C1 segment of cervical spinal cord (tissue), 14 donors: ENCODE measurements around the gene HOXD8.
A peak's percentile ranks its signal among the peaks of the same experiment; 100 is the strongest.

Experiments
- DNase-seq, 14 donors: peaks; one replicate each; lab custom pipeline; 2025; lab: John Stamatoyannopoulos, UW

HOXD8 gene

DNA sequence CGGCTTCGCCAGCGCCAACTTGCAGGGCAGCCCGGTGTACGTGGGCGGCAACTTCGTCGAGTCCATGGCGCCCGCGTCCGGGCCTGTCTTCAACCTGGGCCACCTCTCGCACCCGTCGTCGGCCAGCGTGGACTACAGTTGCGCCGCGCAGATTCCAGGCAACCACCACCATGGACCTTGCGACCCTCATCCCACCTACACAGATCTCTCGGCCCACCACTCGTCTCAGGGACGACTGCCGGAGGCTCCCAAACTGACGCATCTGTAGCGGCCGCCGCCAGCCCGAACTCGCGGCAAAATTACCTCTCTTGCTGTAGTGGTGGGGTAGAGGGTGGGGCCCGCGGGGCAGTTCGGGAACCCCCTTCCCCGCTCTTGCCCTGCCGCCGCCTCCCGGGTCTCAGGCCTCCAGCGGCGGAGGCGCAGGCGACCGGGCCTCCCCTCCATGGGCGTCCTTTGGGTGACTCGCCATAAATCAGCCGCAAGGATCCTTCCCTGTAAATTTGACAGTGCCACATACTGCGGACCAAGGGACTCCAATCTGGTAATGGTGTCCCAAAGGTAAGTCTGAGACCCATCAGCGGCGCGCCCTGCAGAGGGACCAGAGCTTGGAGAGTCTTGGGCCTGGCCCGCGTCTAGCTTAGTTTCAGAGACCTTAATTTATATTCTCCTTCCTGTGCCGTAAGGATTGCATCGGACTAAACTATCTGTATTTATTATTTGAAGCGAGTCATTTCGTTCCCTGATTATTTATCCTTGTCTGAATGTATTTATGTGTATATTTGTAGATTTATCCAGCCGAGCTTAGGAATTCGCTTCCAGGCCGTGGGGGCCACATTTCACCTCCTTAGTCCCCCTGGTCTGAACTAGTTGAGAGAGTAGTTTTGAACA lies 42.7 kb downstream of the HOXD8 start:
- DNase-seq: peak in 3 of 14 donors; percentile 15 to 61 (median 41)

DNA sequence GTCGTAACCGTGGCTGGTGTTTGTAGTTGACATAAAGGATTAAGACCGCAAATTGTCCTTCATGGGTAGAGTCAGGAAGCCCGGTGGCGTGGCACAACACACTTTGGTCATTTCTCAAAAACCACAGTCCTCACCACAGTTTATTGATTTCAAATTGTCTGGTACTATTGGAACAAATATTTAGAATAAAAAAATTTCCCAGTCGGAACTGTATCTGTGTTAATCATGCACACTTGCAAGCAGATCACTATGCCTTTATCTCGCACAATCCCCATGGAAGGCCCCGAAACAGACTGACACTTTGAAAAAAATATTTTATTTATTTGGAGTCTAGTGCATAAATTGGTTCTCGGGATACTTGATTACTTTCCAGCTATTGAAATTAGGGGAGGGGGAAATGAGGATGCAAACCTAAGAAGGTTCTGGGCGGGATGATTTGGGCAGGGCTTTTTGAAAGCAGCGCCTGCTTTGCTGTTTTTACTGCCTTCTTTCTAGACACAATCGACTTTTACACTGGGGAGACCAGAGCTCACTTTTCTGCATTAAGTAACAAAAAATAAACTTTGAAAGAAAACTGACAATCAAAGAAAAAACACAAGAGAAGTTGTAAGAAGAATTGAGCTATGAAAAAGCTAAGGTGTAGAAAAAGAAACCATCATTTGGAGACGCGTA lies 43.5 kb downstream of the HOXD8 start:
- DNase-seq: no peak

DNA sequence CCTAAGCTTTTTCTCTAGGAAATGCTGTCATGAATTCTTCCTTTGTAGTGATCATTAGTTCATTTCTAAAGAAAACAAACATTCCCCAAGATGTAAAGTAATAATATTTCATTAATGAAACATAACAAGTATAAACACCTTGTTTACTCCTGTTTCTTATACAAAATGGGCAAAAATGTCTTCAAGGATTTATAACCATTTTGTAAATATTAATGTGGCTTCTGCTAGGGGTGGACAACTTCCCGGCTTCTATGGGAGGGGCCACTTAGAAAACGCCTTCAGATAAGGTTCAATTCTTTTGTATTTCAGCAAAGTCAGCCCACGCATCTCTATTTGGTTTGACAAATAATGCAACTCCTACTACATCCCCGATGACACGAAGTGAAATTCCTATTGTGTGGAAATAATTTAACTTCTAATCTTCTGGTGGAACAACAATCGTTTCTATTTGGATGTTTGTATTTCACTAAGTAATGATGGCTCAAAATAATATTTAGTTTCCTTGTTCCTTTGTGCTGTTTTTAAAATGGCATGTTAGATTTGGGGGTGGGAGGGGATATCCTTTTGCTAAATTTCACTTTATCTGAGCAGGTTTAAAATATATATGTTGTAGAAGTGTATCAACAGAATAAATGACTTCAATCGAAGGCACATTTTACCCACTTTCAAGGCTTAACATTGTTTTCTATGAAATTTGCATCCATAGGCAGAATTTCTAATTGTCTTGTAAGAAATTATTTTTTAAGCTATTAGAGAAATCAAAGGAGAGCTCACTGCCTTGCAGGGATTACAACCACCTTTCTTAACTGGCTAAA lies 44.3 kb downstream of the HOXD8 start:
- no peak for DNase-seq

DNA sequence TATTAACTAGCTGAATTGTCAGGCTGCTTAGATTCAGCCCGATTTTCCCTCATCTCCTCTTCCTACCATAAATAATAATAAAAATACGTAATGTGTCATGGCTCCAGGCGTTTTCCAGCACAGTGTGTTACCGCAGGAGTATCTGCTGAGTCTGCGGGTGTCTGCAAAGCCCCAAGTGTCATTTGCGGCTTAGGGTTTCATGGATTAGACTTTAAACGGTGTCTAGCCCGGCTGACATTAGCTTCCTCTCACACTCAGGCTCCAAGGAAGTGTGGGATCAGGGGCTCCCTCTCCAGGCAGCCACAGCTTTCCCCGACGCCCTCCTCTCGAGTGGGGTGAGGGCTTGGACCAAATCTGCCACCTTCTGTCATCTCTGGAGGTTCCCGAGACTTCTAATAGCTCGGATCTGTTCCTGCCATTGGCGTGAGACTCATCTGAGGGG lies 44.9 kb downstream of the HOXD8 start:
- DNase-seq: peak in 6 of 14 donors; percentile 56 to 77 (median 63)

GRCh38 chr2:176174824-176175708 lies 45.6 kb downstream of the HOXD8 start:
- peak in 12 of 14 donors; percentile 29 to 89 (median 76) for DNase-seq

- DNase-seq: peak in 3 of 14 donors; percentile 29 to 71 (median 57)
These were observed 46.5 kb downstream of the HOXD8 start for GRCh38 chr2:176175709-176176607.

DNA sequence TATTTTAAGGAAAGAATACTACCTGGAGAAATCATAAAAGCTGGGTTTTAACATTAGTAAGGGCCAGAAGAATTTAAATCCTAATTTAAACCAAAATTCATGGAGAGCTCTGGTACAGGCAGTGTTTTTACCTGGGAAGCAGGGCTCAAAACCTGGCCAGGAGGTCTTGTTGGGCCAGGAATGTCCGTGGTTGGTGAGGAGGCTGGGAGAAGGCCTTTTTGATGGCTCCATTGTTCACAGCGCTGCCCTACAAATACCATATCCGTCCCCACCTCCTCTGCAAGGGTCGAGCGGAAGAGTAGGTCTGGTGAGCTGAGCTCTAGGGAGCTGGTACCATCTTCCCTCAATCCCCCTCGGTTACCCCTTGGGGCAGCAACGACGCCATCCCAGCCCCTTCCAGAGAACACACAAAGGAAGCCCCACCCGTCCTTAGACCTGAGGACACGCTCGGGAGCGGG lies 48.1 kb downstream of the HOXD8 start:
- DNase-seq: no peak

GRCh38 chr2:176178038-176178756 lies 48.7 kb downstream of the HOXD8 start:
- peak in 2 of 14 donors; percentile 39 to 46 for DNase-seq

DNA sequence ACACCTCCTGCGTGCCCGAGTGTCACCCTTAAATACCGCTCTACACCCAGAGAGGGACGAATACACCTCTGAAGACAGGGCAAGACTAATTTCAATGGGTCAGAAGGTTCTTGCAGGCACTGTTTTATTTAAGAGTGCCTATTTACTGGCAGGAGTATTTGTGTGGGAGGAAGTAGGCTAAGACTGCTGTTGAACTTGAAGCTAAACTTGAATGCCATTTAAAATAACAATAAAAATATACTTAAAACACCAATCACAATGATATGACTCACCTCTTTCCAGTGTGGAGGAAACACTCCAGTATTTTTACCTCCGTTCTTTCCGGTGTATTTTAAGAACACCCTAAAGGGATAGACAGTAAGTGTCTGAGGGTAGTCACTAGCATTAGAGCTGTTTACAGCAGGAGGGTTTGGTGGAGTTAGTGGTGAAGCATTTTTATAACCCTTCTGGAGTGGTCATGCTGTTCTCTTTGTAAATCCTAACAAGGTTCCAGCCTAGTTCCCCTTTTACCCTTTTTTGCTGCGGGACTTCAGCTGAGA lies 49.3 kb downstream of the HOXD8 start:
- DNase-seq: no peak

DNA sequence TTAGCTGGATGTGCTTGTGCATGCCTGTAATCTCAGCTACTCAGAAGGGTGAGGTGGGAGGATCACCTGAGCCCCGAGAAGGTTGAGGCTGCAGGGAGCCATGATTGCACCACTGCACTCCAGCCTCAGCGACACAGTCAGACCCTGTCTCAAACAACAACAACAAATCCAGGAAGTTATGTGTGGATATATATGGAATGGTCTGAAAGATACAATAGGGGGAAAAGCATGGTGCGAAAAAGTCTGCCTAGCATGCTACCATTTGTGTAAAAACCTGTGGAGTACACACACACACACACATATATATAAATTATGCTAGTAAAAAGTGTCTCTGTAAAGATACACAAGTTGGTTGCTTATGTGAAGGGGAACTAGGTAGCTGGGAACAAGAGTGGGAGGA lies 52.0 kb downstream of the HOXD8 start:
- DNase-seq: no peak
